H1 (cell line): ENCODE results near the gene JAKMIP1. TPM values are rescaled to one million over a fixed set of nuclear protein-coding genes. Genes with fewer than 3 reads are reported as not detected.

Experiments
- CTCF ChIA-PET: fragments of 300-600 bp; sonication (Branson Sonifier 250); formaldehyde crosslinking; loops from one replicate; lab custom pipeline; 2021; ENCODE audit not compliant: partially characterized antibody; lab: Charles Lee
- POLR2A ChIA-PET: fragments of 300-600 bp; sonication (Branson Sonifier 250); formaldehyde crosslinking; loops from one replicate; lab custom pipeline; 2021; ENCODE audit warnings: inconsistent platforms; ENCODE audit not compliant: partially characterized antibody; lab: Charles Lee
- DNase-seq, 2 experiments: peaks; one replicate each; pipeline versions ENCODE4 v3.0.0 to v3.0.0-alpha.2; 2010 to 2022; ENCODE audit warnings: low spot score in 2 of 2, low read depth in 1 of 2, mixed read lengths in 1 of 2
- FAIRE-seq: peaks from 2 replicates; lab custom pipeline; 2011; peaks lifted over from hg19 to GRCh38; lab: Jason Lieb, UNC
- H2AFZ ChIP-seq: 2 replicates; pipeline ENCODE4 v1.8.1; 2012; ENCODE audit warnings: low read length, inconsistent platforms
- H2AK5ac ChIP-seq: 2 replicates; pipeline ENCODE4 v1.6.1; 2013; ENCODE audit warnings: low read depth, low read length
- H2BK120ac ChIP-seq: replicated peaks from 2 replicates; pipeline ENCODE3; 2013; ENCODE audit warnings: low read depth, low read length, inconsistent platforms
- H2BK12ac ChIP-seq: 2 replicates; pipeline ENCODE4 v1.6.1; 2013; ENCODE audit warnings: low read depth, low read length
- H2BK15ac ChIP-seq: 2 replicates; pipeline ENCODE4 v1.6.1; 2013; ENCODE audit warnings: low read length
- H2BK20ac ChIP-seq: 2 replicates; pipeline ENCODE4 v1.6.1; 2013; ENCODE audit warnings: low read length
- H2BK5ac ChIP-seq: 2 replicates; pipeline ENCODE4 v1.6.1; 2013; ENCODE audit warnings: low read depth, low read length
- H3K14ac ChIP-seq: 2 replicates; pipeline ENCODE4 v1.6.1; 2013; ENCODE audit warnings: inconsistent platforms; ENCODE audit not compliant: insufficient read length
- H3K18ac ChIP-seq: 2 replicates; pipeline ENCODE4 v1.6.1; 2013; ENCODE audit warnings: low read length; ENCODE audit errors: extremely low read depth
- H3K23ac ChIP-seq: 2 replicates; pipeline ENCODE4 v1.6.1; 2013; ENCODE audit warnings: inconsistent platforms; ENCODE audit not compliant: insufficient read length
- H3K23me2 ChIP-seq: 2 replicates; pipeline ENCODE4 v1.6.1; 2013; ENCODE audit warnings: low read depth, low read length
- H3K27ac ChIP-seq: 2 replicates; pipeline ENCODE4 v1.6.1; 2011; ENCODE audit warnings: low read depth, low read length, inconsistent platforms
- H3K27me3 ChIP-seq, 4 experiments: replicated peaks in 1 of 4; 1 replicate in 1 of 4; 2 replicates in 3 of 4; pipeline versions ENCODE4 v1.6.1 to v1.8.1; 2011 to 2013; ENCODE audit warnings: low read length in 3 of 4, mild to moderate bottlenecking in 3 of 4, inconsistent platforms in 2 of 4, mixed read lengths in 2 of 4, moderate library complexity in 1 of 4; ENCODE audit not compliant: control insufficient read depth in 3 of 4, insufficient read depth in 3 of 4; ENCODE audit errors: extremely low read depth in 1 of 4
- H3K36me3 ChIP-seq, 4 experiments: 2 replicates each; pipeline versions ENCODE4 v1.6.1 to v1.8.1; 2011 to 2013; ENCODE audit warnings: mild to moderate bottlenecking in 4 of 4, low read length in 3 of 4, moderate library complexity in 2 of 4, control low read depth in 1 of 4, inconsistent platforms in 1 of 4; ENCODE audit not compliant: insufficient read depth in 4 of 4, control insufficient read depth in 2 of 4
- H3K4ac ChIP-seq: replicated peaks from 2 replicates; pipeline ENCODE3; 2013; ENCODE audit warnings: low read length, low read depth, mixed read lengths, inconsistent platforms; ENCODE audit not compliant: insufficient read length
- H3K4me1 ChIP-seq, 4 experiments: replicated peaks in 1 of 4; 1 replicate in 1 of 4; 2 replicates in 3 of 4; pipeline versions ENCODE4 v1.6.1 to v1.8.1; 2011 to 2013; ENCODE audit warnings: low read length in 3 of 4, inconsistent platforms in 2 of 4, mixed read lengths in 1 of 4; ENCODE audit not compliant: insufficient read depth in 4 of 4, control insufficient read depth in 3 of 4
- H3K4me2 ChIP-seq, 2 experiments: 2 replicates each; pipeline versions ENCODE4 v1.6.1 to v1.8.1; 2011 to 2013; ENCODE audit warnings: low read depth in 2 of 2, low read length in 2 of 2, control low read depth in 1 of 2, inconsistent platforms in 1 of 2, mild to moderate bottlenecking in 1 of 2; ENCODE audit not compliant: insufficient read depth in 1 of 2
- H3K4me3 ChIP-seq, 4 experiments: fragments of 200-600, 300-600 bp in 1 of 4; sonication (generic), shearing (Covaris generic), sonication (Bioruptor Twin) in 1 of 4; 2 replicates each; pipeline versions ENCODE4 v1.5.1 to v1.8.1; 2011 to 2016; ENCODE audit warnings: low read length in 4 of 4, low read depth in 3 of 4, control low read depth in 2 of 4, inconsistent platforms in 2 of 4, mild to moderate bottlenecking in 2 of 4, mixed read lengths in 1 of 4, moderate library complexity in 1 of 4; ENCODE audit not compliant: insufficient read depth in 2 of 4; ENCODE audit errors: extremely low read depth in 1 of 4
- H3K56ac ChIP-seq: replicated peaks from 2 replicates; pipeline ENCODE3; 2013; ENCODE audit warnings: low read depth, mild to moderate bottlenecking, mixed read lengths, low read length, inconsistent platforms; ENCODE audit not compliant: insufficient read length
- H3K79me1 ChIP-seq: 2 replicates; pipeline ENCODE4 v1.6.1; 2013; ENCODE audit warnings: low read depth, low read length, control low read depth
- H3K79me2 ChIP-seq, 2 experiments: 2 replicates each; pipeline versions ENCODE4 v1.6.1 to v1.8.1; 2012 to 2013; ENCODE audit warnings: low read length in 2 of 2, mild to moderate bottlenecking in 2 of 2, inconsistent platforms in 1 of 2; ENCODE audit not compliant: insufficient read depth in 2 of 2, control insufficient read depth in 1 of 2
- H3K9ac ChIP-seq, 4 experiments: replicated peaks in 1 of 4; 1 replicate in 1 of 4; 2 replicates in 3 of 4; pipeline versions ENCODE4 v1.6.1 to v1.8.1; 2011 to 2013; ENCODE audit warnings: low read depth in 3 of 4, low read length in 3 of 4, control low read depth in 2 of 4, mild to moderate bottlenecking in 2 of 4, moderate library complexity in 2 of 4, inconsistent platforms in 1 of 4; ENCODE audit errors: extremely low read depth in 1 of 4
- H3K9me3 ChIP-seq, 2 experiments: 2 replicates each; pipeline versions ENCODE4 v1.6.1 to v1.8.1; 2012 to 2013; ENCODE audit warnings: mild to moderate bottlenecking in 2 of 2, moderate library complexity in 2 of 2, control low read depth in 1 of 2, inconsistent platforms in 1 of 2, low read depth in 1 of 2, low read length in 1 of 2, mixed read lengths in 1 of 2; ENCODE audit not compliant: insufficient read depth in 2 of 2
- H4K20me1 ChIP-seq, 2 experiments: replicated peaks in 1 of 2; 2 replicates each; pipeline versions ENCODE3 to v1.8.1; 2011 to 2013; ENCODE audit warnings: inconsistent platforms in 2 of 2, low read length in 2 of 2, mild to moderate bottlenecking in 1 of 2; ENCODE audit not compliant: insufficient read depth in 2 of 2, control insufficient read depth in 1 of 2
- H4K5ac ChIP-seq: 2 replicates; pipeline ENCODE4 v1.6.1; 2013; ENCODE audit warnings: low read length, low read depth, mixed read lengths, inconsistent platforms; ENCODE audit not compliant: insufficient read length
- H4K8ac ChIP-seq: 2 replicates; pipeline ENCODE4 v1.8.0; 2013; ENCODE audit warnings: mild to moderate bottlenecking, moderate library complexity, low read length, inconsistent platforms; ENCODE audit not compliant: insufficient read depth; ENCODE audit errors: extremely low read depth
- H4K91ac ChIP-seq: replicated peaks from 2 replicates; pipeline ENCODE3; 2013; ENCODE audit warnings: low read length, mixed read lengths, inconsistent platforms; ENCODE audit not compliant: insufficient read length
- BACH1 ChIP-seq: IDR thresholded peaks from 2 replicates; pipeline ENCODE4 v1.6.1; 2012; ENCODE audit warnings: low read length, improper control_type of control experiment
- E2F6 ChIP-seq: IDR thresholded peaks from 2 replicates; pipeline ENCODE4 v1.6.1; 2012; ENCODE audit warnings: inconsistent platforms
- JUN ChIP-seq: IDR thresholded peaks from 2 replicates; pipeline ENCODE4 v1.6.1; 2011; ENCODE audit warnings: low read depth, mild to moderate bottlenecking, improper control_type of control experiment, low read length
- KDM1A ChIP-seq: fragments of 200-600, 300-600 bp; sonication (generic); IDR thresholded peaks from 2 replicates; pipeline ENCODE4 v1.7.1; 2016; ENCODE audit warnings: mild to moderate bottlenecking, low read length, borderline replicate concordance
- MAX ChIP-seq: IDR thresholded peaks from 2 replicates; pipeline ENCODE4 v1.6.1; 2012; ENCODE audit warnings: inconsistent platforms
- WGBS, 2 experiments: shearing (Covaris generic) in 1 of 2; methylation state at CpG; one replicate each; pipeline versions ENCODE4 v1.1.6 to v1.1.7; 2013 to 2015; ENCODE audit warnings: low lambda C conversion rate in 2 of 2, mixed read lengths in 2 of 2, inconsistent platforms in 1 of 2, low coverage in 1 of 2, missing lambda C conversion rate in 1 of 2; ENCODE audit not compliant: insufficient replicate concordance in 2 of 2, insufficient coverage in 1 of 2, insufficient read length in 1 of 2; ENCODE audit errors: extremely low coverage in 1 of 2, missing lambda C conversion rate in 1 of 2; 5-methylcytosine and 5-hydroxymethylcytosine counted together
- polyA plus RNA-seq, 7 experiments: library from polyadenylated mRNA; depleted of rRNA in 3 of 7; stranded (reverse) in 5 of 7; unstranded in 2 of 7; fragments of >200 nt in 5 of 7; fragments of 200-250 nt in 2 of 7; gene quantifications; 1 replicate in 5 of 7; 2 replicates in 1 of 7; 4 replicates in 1 of 7; pipeline versions ENCODE4 v1.2.1 to v1.2.3, GENCODE V29; 2011 to 2013; ENCODE audit warnings: missing spikeins in 2 of 7, mixed read lengths in 2 of 7
- total RNA-seq: library from RNA; stranded (reverse); fragmentation: NEBNext Ultra II Directional; extraction: Animal tissue kit (Norgen Biotek cat#: 25700); gene quantifications from 2 replicates; pipeline ENCODE4 v1.2.1, GENCODE V29; 2021

Gene JAKMIP1
- total and polyA plus RNA-seq, 2 of the 8 experiments (the other 6 are each of a cell fraction or from before 2014, with no cell fraction given) = 2.5 to 4.4 TPM

DNA sequence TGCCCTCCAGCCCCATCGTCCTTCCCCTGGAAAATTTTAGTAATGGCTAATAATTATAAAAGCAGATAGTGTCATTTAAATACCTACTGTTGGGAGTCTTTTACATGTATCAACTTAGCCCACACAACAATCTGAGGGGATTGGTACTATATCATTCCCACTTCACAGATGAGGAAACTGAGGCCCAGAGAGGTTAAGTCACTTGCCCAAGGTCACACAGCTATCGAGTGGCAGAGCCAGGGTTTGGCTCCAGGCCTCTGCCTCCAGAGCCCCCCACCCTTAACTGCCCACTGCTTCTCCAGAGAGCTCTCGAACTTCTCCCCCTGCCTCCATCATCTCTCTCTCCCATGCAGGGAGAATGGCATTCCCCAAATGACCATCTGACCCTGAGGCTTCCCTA is 189.6 kb downstream of the JAKMIP1 start:
- DNase-seq (no peak), FAIRE-seq (no peak)
- Histone ChIP-seq H4K5ac (no peak overlapping the region), H3K9me3 (no peaks in the 10 kb centered on the region), H2BK15ac (no peak overlapping the region), H4K20me1 (peaks cover 0 to 2% of the 10 kb centered on the region in 2 experiments), H3K56ac (no peak overlapping the region), H2AK5ac (no peak overlapping the region), H3K79me1 (no peaks in the 10 kb centered on the region), H3K23ac (no peak overlapping the region), H2BK20ac (no peak overlapping the region), H3K4me3 (no peak overlapping the region), H3K9ac (no peak overlapping the region), H3K27me3 (peaks cover 0 to 22% (median 17%) of the 10 kb centered on the region in 4 experiments; a peak in 6 of 7 replicates), H2AFZ (no peak overlapping the region), H2BK12ac (no peak overlapping the region), H2BK5ac (no peak overlapping the region), H3K27ac (no peak overlapping the region), H3K18ac (no peak overlapping the region), H4K91ac (no peak overlapping the region), H3K14ac (no peak overlapping the region), H3K4me1 (no peaks in the 10 kb centered on the region; a peak in 1 of 7 replicates), H3K4me2 (no peak overlapping the region), H3K36me3 (no peaks in the 10 kb centered on the region), H2BK120ac (no peak overlapping the region), H3K4ac (no peak overlapping the region), H3K79me2 (no peaks in the 10 kb centered on the region), H4K8ac (no peak overlapping the region), H3K23me2 (no peaks in the 10 kb centered on the region; the same call in 1 of the 2 replicates)
- ChIA-PET POLR2A (interaction anchor here (1.0 to 1.5 kb wide), 2 partner anchors 9 to 34 kb away, joined by 3 read pairs; no protein-coding TSS in a partner anchor), CTCF (interaction anchor here (0.8 to 5.9 kb wide), 13 partner anchors 8 to 321 kb away, joined by 3 to 62 read pairs (median 5); partner anchors contain the start of gene C4orf50)
- TF ChIP-seq MAX = no peak
- TF ChIP-seq BACH1 = no peak
- TF ChIP-seq JUN = no peak
- TF ChIP-seq KDM1A = peak; percentile 83; the same call in 1 of the 2 replicates
- no peak for TF ChIP-seq E2F6
- WGBS, 2 experiments = 79% methylated on average over 3 of the region's 3 CpGs; no CpG with 5 or more reads in 1 of the 2 experiments
